ENCODE data around the gene RHOC.
"Not testable (repeated sequence)": the region's sequence is repeated elsewhere in the genome, so short reads cannot be mapped to it uniquely, and the experiment has no call there.

The RHOC gene

GRCh38 chr1:112706505-112707220 lies at the start of gene RHOC:
TSS of gene RHOC (minus strand) at chr1:112707127. CDS start at chr1:112703799, 3,328 bp downstream.
- DNase-seq (ENCODE audit: insufficient read length, low spot score) (peak; percentile 69), FAIRE-seq (no peak)

- FAIRE-seq (no peak), DNase-seq (ENCODE audit: insufficient read length, low spot score) (no peak)
These were observed 47.2 kb upstream of the RHOC start for GRCh38 chr1:112754116-112754628.

- no peak for DNase-seq (ENCODE audit: insufficient read length, low spot score)
- FAIRE-seq, result no peak
These were observed 41.5 kb upstream of the RHOC start for GRCh38 chr1:112748396-112748795.

- DNase-seq (ENCODE audit: insufficient read length, low spot score) (no peak), FAIRE-seq (no peak)
These were observed 37.2 kb upstream of the RHOC start for GRCh38 chr1:112744009-112744578.

GRCh38 chr1:112743174-112744008 lies 36.5 kb upstream of the RHOC start:
- DNase-seq (ENCODE audit: insufficient read length, low spot score) (no peak), FAIRE-seq (no peak)

- DNase-seq (ENCODE audit: insufficient read length, low spot score), result no peak
- FAIRE-seq, result no peak
These were observed 30.6 kb upstream of the RHOC start for GRCh38 chr1:112737573-112737972.

- DNase-seq (ENCODE audit: insufficient read length, low spot score), result no peak
- FAIRE-seq, result no peak
These were observed 28.8 kb upstream of the RHOC start for GRCh38 chr1:112735752-112736151.

GRCh38 chr1:112731451-112731850 lies 24.5 kb upstream of the RHOC start:
- no peak for FAIRE-seq
- DNase-seq (ENCODE audit: insufficient read length, low spot score), result no peak

- no peak for FAIRE-seq
- no peak for DNase-seq (ENCODE audit: insufficient read length, low spot score)
These were observed 23.0 kb upstream of the RHOC start for GRCh38 chr1:112729909-112730308.

GRCh38 chr1:112729011-112729410 lies 22.1 kb upstream of the RHOC start:
- not testable (repeated sequence) for FAIRE-seq; DNase-seq (ENCODE audit: insufficient read length, low spot score)

GRCh38 chr1:112728306-112728971 lies 21.5 kb upstream of the RHOC start:
- not testable (repeated sequence) for DNase-seq (ENCODE audit: insufficient read length, low spot score); FAIRE-seq

GRCh38 chr1:112727716-112728115 lies 20.8 kb upstream of the RHOC start:
- FAIRE-seq, result no peak

GRCh38 chr1:112724240-112724639 lies 17.3 kb upstream of the RHOC start:
- DNase-seq (ENCODE audit: insufficient read length, low spot score); FAIRE-seq: not testable (repeated sequence)

More at GRCh38 chr1:112727716-112728115, 20.8 kb upstream of the RHOC start:
- no peak for DNase-seq (ENCODE audit: insufficient read length, low spot score)

GRCh38 chr1:112723511-112723839 lies 16.5 kb upstream of the RHOC start:
- FAIRE-seq (no peak), DNase-seq (ENCODE audit: insufficient read length, low spot score) (no peak)

- DNase-seq (ENCODE audit: insufficient read length, low spot score) (no peak), FAIRE-seq (no peak)
These were observed 15.9 kb upstream of the RHOC start for GRCh38 chr1:112722601-112723510.

- FAIRE-seq (no peak), DNase-seq (ENCODE audit: insufficient read length, low spot score) (no peak)
These were observed 15.1 kb upstream of the RHOC start for GRCh38 chr1:112721966-112722524.

GRCh38 chr1:112721294-112721693 lies 14.4 kb upstream of the RHOC start:
- DNase-seq (ENCODE audit: insufficient read length, low spot score); FAIRE-seq: not testable (repeated sequence)

- FAIRE-seq, result no peak
These were observed 13.9 kb upstream of the RHOC start for GRCh38 chr1:112720800-112721199.

GRCh38 chr1:112719706-112720105 lies 12.8 kb upstream of the RHOC start:
- FAIRE-seq, result no peak
- DNase-seq (ENCODE audit: insufficient read length, low spot score), result no peak

More at GRCh38 chr1:112720800-112721199, 13.9 kb upstream of the RHOC start:
- no peak for DNase-seq (ENCODE audit: insufficient read length, low spot score)

Measured in GM19239 (cell line).